Nephron progenitor cell (in vitro differentiated cells): ENCODE measurements around the gene STX10.

Experiments
- DNase-seq: peaks from one replicate; pipeline ENCODE4 v3.0.0; 2021
- H3K27ac Mint-ChIP-seq: 2 replicates; pipeline ENCODE4 v1.8.0; 2021; ENCODE audit warnings: mild to moderate bottlenecking, moderate library complexity, mixed read lengths
- H3K27me3 Mint-ChIP-seq: 2 replicates; pipeline ENCODE4 v1.8.0; 2021; ENCODE audit warnings: mild to moderate bottlenecking, low read depth, mixed read lengths; ENCODE audit not compliant: poor library complexity
- H3K36me3 Mint-ChIP-seq: 2 replicates; pipeline ENCODE4 v1.8.0; 2021; ENCODE audit warnings: low read depth, mixed read lengths
- H3K4me1 Mint-ChIP-seq: 2 replicates; pipeline ENCODE4 v1.8.0; 2021; ENCODE audit warnings: mixed read lengths
- H3K4me3 Mint-ChIP-seq: 2 replicates; pipeline ENCODE4 v1.8.0; 2021; ENCODE audit warnings: mild to moderate bottlenecking, moderate library complexity, mixed read lengths
- H3K9me3 Mint-ChIP-seq: 2 replicates; pipeline ENCODE4 v1.8.0; 2021; ENCODE audit warnings: mild to moderate bottlenecking, moderate library complexity, mixed read lengths
- TF ChIP-seq, protein P1 (sequence below): fragments of 200-600 bp; sonication (generic); IDR thresholded peaks from 2 replicates; pipeline ENCODE4 v1.5.0; 2021; ENCODE audit warnings: antibody characterized with exemption

Gene STX10

DNA sequence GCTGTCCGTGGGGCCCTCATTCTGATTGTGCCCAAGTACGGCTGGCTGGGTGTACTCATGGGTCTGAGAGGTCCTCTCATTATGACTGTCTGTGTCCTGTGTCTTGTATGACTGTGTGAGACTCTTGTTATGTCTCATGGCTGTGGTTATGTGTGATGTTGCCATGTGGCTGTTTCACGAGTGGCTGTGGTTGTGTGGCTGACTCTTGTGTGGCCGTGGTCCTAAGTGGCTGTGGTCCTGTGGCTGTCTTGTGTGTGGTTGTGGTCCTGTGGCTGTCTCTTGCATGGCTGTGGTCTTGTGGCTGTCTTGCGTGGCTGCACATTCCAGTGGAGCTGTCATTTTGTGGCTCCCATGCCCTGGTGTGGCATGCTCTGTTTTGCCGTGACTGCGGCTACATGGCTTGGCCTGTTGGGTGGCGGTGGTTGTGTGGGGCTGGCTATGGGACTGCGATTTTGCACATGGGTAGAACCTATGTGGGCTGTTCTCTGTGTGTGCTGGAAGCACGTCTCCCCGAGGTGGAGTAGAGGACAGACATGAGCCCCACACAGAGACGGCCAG, 50.1 kb downstream of the STX10 start:
- TF ChIP-seq, protein P1, sequence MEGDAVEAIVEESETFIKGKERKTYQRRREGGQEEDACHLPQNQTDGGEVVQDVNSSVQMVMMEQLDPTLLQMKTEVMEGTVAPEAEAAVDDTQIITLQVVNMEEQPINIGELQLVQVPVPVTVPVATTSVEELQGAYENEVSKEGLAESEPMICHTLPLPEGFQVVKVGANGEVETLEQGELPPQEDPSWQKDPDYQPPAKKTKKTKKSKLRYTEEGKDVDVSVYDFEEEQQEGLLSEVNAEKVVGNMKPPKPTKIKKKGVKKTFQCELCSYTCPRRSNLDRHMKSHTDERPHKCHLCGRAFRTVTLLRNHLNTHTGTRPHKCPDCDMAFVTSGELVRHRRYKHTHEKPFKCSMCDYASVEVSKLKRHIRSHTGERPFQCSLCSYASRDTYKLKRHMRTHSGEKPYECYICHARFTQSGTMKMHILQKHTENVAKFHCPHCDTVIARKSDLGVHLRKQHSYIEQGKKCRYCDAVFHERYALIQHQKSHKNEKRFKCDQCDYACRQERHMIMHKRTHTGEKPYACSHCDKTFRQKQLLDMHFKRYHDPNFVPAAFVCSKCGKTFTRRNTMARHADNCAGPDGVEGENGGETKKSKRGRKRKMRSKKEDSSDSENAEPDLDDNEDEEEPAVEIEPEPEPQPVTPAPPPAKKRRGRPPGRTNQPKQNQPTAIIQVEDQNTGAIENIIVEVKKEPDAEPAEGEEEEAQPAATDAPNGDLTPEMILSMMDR, result no peak
- peak overlapping the region; percentile 48 for H3K4me3 Mint-ChIP-seq
- H3K9me3 Mint-ChIP-seq, result peaks cover 6% of the 10 kb centered on the region
- peaks cover 5% of the 10 kb centered on the region for H3K36me3 Mint-ChIP-seq
- H3K27me3 Mint-ChIP-seq, result peaks cover 73% of the 10 kb centered on the region
- peaks cover 12% of the 10 kb centered on the region for H3K4me1 Mint-ChIP-seq
- H3K27ac Mint-ChIP-seq, result no peak overlapping the region
- DNase-seq, result no peak

DNA sequence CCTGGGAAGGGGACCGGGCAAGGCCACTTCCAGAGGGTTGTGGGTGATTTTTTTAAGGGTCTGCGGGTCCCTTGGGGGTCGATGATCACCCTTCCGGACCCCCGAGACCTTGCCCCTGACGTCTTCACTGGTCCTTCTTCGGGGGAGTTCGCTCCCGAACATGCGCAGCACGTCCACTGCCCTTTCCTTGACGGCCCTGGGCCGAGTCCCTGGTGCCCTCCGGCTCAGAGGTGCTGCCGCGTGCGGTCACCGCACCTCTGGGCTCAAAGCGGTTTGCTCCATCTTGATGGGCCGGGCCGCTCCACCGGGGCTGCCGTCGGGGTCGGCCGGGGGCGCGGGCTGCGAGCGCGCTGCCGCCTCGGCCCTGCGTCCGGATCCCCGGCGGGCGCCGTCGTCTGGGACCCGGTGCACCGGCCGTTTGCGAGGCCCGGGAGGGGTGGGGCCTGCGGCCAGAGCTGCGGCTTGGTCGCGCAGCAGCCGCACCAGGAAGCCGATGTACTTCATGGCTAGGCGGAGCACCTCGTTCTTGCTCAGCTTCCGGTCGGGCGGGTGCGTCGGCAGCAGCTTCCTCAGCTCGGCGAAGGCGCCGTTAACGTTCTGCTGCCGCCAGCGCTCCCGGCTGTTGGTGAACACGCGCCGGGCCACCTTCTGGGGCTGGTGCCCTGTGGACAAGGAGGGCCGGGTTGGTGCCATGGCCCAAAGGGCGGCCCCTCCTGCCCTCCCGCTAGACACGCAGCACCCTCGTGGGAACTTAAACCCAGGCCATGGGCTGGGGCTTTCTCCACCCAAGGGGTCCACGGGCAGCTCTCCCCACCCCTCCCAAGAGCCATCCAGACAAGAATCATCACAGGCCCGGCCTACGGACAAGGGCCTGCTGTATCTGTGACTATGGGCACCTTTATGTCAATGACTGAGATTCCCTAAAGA, 50.8 kb downstream of the STX10 start:
- no peak overlapping the region for H3K4me3 Mint-ChIP-seq
- peaks cover 80% of the 10 kb centered on the region for H3K27me3 Mint-ChIP-seq
- peak; percentile 59 for DNase-seq

DNA sequence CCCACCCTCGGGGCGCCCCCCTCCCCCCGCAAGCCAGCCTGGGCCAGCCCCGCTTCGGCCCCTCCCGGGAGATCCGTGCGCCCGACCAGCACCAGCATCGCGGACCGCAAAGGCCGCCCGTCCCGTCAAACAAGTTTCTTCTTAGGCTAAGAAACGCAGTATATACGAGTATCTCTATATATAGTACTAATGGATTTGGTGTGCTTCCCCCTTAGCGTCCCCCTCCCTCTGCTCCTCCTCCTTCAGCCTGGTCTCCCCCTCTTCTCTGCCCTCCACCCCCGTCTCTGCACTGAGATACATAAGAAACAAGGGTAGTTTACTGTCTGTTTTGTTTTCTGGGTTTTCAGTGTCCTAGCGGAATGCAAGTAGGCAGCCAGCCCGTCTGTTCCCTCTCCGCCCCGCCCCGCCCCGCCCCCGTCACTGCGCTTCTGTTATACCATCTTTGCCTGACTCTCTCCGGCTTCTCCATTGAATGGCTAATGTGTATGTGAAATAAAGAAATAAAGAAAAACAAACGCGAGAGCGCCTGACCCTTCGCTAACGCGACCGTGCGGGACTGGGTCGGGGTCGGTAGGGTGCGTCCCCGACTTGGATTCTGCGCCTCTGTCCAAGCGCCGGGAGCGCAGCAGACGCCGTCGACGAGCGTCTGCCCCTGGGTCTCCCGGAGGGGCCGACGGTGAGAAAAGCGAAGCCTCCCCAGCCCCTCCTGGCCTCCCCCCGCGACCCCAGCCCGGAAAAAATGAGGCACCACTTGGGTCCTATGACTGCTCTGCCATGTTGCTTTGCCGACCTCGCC, 51.7 kb downstream of the STX10 start:
- TF ChIP-seq, protein P1, result no peak
- no peak overlapping the region for H3K4me3 Mint-ChIP-seq
- peaks cover 19% of the 10 kb centered on the region for H3K4me1 Mint-ChIP-seq
- no peak overlapping the region for H3K27ac Mint-ChIP-seq
- H3K27me3 Mint-ChIP-seq, result peaks cover 89% of the 10 kb centered on the region
- DNase-seq, result no peak
- H3K36me3 Mint-ChIP-seq, result peaks cover 5% of the 10 kb centered on the region
- peaks cover 6% of the 10 kb centered on the region for H3K9me3 Mint-ChIP-seq

More for the DNA sequence above, 50.8 kb downstream of the STX10 start:
- Mint-ChIP-seq H3K36me3 (peaks cover 5% of the 10 kb centered on the region), H3K27ac (no peak overlapping the region), H3K9me3 (peaks cover 6% of the 10 kb centered on the region), H3K4me1 (peaks cover 18% of the 10 kb centered on the region)
- TF ChIP-seq, protein P1, result no peak

DNA sequence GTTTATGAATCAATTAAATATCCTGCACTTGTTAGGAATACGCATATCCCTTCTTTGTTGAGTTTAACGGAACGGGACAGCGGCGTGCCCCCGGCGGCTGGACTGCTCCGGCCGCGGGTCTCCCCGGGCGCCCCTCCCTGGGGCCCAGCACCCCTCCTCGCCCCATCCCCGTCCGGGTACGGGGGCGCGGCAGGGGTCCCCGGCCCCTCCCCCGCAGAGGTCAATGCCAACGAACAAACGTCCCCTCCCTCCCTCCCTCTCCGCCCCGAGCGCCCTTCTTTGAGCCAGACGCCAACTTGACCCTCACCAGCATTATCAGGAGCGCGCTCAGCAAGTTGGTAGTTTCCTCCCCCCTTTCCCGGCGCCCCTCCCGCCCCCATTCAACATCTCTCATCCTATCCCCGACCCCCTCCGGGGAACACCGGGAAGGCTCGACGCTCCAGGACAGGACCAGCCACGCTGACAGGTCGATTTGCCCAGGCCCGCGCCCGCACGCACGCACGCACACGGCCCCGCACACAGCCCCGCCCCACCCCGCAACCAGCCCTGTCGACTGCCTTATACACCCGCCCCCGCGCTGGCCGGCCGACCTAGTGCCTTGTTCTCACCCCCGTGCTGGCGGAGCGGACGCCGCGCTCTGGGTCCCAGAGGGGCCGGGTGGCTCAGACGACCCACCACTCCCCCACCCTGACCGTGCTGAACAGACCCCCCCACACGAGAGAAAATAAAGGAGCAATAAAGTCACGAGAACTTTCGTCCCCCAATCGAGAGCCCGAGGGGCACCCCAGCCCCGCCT, 52.5 kb downstream of the STX10 start:
- Mint-ChIP-seq H3K27me3 (peaks cover 93% of the 10 kb centered on the region), H3K4me1 (peaks cover 19% of the 10 kb centered on the region), H3K27ac (no peak overlapping the region), H3K9me3 (peaks cover 6% of the 10 kb centered on the region), H3K36me3 (peaks cover 5% of the 10 kb centered on the region), H3K4me3 (no peak overlapping the region)
- DNase-seq, result peak; percentile 32
- TF ChIP-seq, protein P1, result no peak

DNA sequence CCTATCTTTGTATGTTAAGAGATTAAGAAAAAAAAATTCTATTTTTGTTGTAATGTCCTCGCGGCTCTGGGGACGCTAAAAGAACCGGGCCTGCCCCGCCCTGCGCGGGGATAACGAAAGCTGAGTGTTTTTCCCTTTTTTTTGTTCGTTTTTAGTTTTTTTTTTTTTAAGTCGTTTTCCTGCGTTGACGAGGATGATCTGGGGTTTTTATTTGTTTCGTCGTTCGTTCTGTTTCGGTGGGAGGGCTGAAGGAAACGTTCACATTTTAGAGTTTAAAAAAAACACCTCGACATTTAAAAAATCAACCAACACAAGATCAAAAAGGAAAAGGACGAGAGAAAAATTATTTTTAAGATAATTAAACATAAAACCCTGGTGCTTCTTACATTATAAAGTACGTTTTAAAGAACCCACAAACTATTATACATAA, 53.1 kb downstream of the STX10 start:
- peaks cover 5% of the 10 kb centered on the region for H3K36me3 Mint-ChIP-seq
- peaks cover 20% of the 10 kb centered on the region for H3K4me1 Mint-ChIP-seq
- H3K27me3 Mint-ChIP-seq, result peaks cover 93% of the 10 kb centered on the region
- DNase-seq, result no peak
- TF ChIP-seq, protein P1, result no peak
- H3K27ac Mint-ChIP-seq, result no peak overlapping the region
- H3K9me3 Mint-ChIP-seq, result peaks cover 6% of the 10 kb centered on the region
- H3K4me3 Mint-ChIP-seq, result no peak overlapping the region
